HEK293 (cell line): ENCODE measurements around the gene CYP2D6.
"Not testable (repeated sequence)": the region's sequence is repeated elsewhere in the genome, so short reads cannot be mapped to it uniquely, and the experiment has no call there.

Source experiments
- CTCF ChIA-PET: fragments of 350-600 bp; formaldehyde crosslinking; extraction: SDS; loops from one replicate; lab custom pipeline; 2021; ENCODE audit warnings: antibody characterized with exemption; lab: Yijun Ruan, JAX
- POLR2A ChIA-PET: fragments of 300-600 bp; formaldehyde crosslinking; extraction: SDS; loops from one replicate; lab custom pipeline; 2020; ENCODE audit warnings: antibody characterized with exemption, inconsistent platforms; lab: Yijun Ruan, JAX
- H3K27ac ChIP-seq: fragments of 200-500 bp; sonication (Bioruptor generic); 2 replicates; pipeline ENCODE4 v1.5.1; 2014; ENCODE audit warnings: low read depth, low read length, control low read depth, inconsistent platforms; ENCODE audit errors: extremely low read depth
- H3K36me3 ChIP-seq, 2 experiments: fragments of 200-500 bp in 1 of 2; sonication (Bioruptor generic) in 1 of 2; 1 replicate in 1 of 2; 2 replicates in 1 of 2; pipeline ENCODE4 v1.5.1; 2014 to 2017; ENCODE audit warnings: inconsistent platforms in 2 of 2, low read length in 2 of 2; ENCODE audit not compliant: control insufficient read depth in 2 of 2, insufficient read depth in 1 of 2
- H3K4me1 ChIP-seq: fragments of 200-500 bp; sonication (Bioruptor generic); 2 replicates; pipeline ENCODE4 v1.5.1; 2014; ENCODE audit warnings: mild to moderate bottlenecking, low read length, inconsistent platforms; ENCODE audit not compliant: control insufficient read depth, insufficient read depth
- H3K4me3 ChIP-seq: 2 replicates; pipeline ENCODE4 v1.5.1; 2011; ENCODE audit warnings: low read depth, mild to moderate bottlenecking, control low read depth, low read length, moderate library complexity
- H3K9me3 ChIP-seq: fragments of 200-500 bp; sonication (Bioruptor generic); 2 replicates; pipeline ENCODE4 v1.5.1; 2014; ENCODE audit warnings: low read depth, low read length, inconsistent platforms; ENCODE audit not compliant: control insufficient read depth, insufficient read depth
- BCL11B ChIP-seq: fragments of 450-650 bp; formaldehyde crosslinking; IDR thresholded peaks from 2 replicates; pipeline ENCODE4 v1.5.1; 2016; ENCODE audit warnings: low read depth, missing biosample characterization, missing genetic modification characterization
- EGR2 ChIP-seq: fragments of 450-650 bp; formaldehyde crosslinking; IDR thresholded peaks from 2 replicates; pipeline ENCODE4 v1.5.1; 2016; ENCODE audit warnings: low read depth, missing biosample characterization, missing genetic modification characterization
- KLF1 ChIP-seq: fragments of 450-650 bp; formaldehyde crosslinking; IDR thresholded peaks from 2 replicates; pipeline ENCODE4 v1.5.1; 2016; ENCODE audit warnings: missing biosample characterization, missing genetic modification characterization
- KLF9 ChIP-seq: fragments of 450-650 bp; formaldehyde crosslinking; IDR thresholded peaks from 2 replicates; pipeline ENCODE4 v1.5.1; 2016; ENCODE audit warnings: missing biosample characterization, missing genetic modification characterization, low read depth
- SCRT2 ChIP-seq: fragments of 450-650 bp; formaldehyde crosslinking; IDR thresholded peaks from 2 replicates; pipeline ENCODE4 v1.5.1; 2016; ENCODE audit warnings: missing biosample characterization, missing genetic modification characterization
- SP2 ChIP-seq: fragments of 450-650 bp; formaldehyde crosslinking; IDR thresholded peaks from 2 replicates; pipeline ENCODE4 v1.5.1; 2016; ENCODE audit warnings: missing biosample characterization, missing genetic modification characterization
- ZFHX2 ChIP-seq: fragments of 450-650 bp; formaldehyde crosslinking; conservative IDR thresholded peaks from 2 replicates; pipeline ENCODE4 v1.5.1; 2016; ENCODE audit warnings: missing biosample characterization, missing genetic modification characterization
- ZNF302 ChIP-seq: fragments of 450-650 bp; formaldehyde crosslinking; IDR thresholded peaks from 2 replicates; pipeline ENCODE4 v1.5.1; 2016; ENCODE audit warnings: missing biosample characterization, missing genetic modification characterization, low read depth
- ZNF521 ChIP-seq: fragments of 450-650 bp; formaldehyde crosslinking; IDR thresholded peaks from 2 replicates; pipeline ENCODE4 v1.5.1; 2017; ENCODE audit warnings: missing biosample characterization, mild to moderate bottlenecking, missing genetic modification characterization
- ZNF549 ChIP-seq: fragments of 450-650 bp; IDR thresholded peaks from 2 replicates; pipeline ENCODE4 v1.5.1; 2018; ENCODE audit warnings: missing biosample characterization, missing genetic modification characterization, mild to moderate bottlenecking, inconsistent platforms, moderate library complexity
- ZNF558 ChIP-seq: fragments of 450-650 bp; formaldehyde crosslinking; IDR thresholded peaks from 2 replicates; pipeline ENCODE4 v1.5.1; 2016; ENCODE audit warnings: missing biosample characterization, missing genetic modification characterization
- ZNF791 ChIP-seq: fragments of 450-650 bp; formaldehyde crosslinking; IDR thresholded peaks from 2 replicates; pipeline ENCODE4 v1.5.1; 2016; ENCODE audit warnings: missing biosample characterization, missing genetic modification characterization
- ZSCAN30 ChIP-seq: fragments of 450-650 bp; IDR thresholded peaks from 2 replicates; pipeline ENCODE4 v1.5.1; 2018; ENCODE audit warnings: missing biosample characterization, mild to moderate bottlenecking, missing genetic modification characterization, moderate library complexity
- TF ChIP-seq, protein P1 (sequence below): fragments of 450-650 bp; formaldehyde crosslinking; IDR thresholded peaks from 2 replicates; pipeline ENCODE4; 2016; ENCODE audit warnings: missing biosample characterization, missing genetic modification characterization
- TF ChIP-seq, protein P2 (sequence below): fragments of 450-650 bp; formaldehyde crosslinking; IDR thresholded peaks from 2 replicates; pipeline ENCODE4 v1.5.1; 2017; ENCODE audit warnings: missing biosample characterization, mild to moderate bottlenecking, missing genetic modification characterization, moderate library complexity
- TF ChIP-seq, protein P3 (sequence below): fragments of 450-650 bp; formaldehyde crosslinking; IDR thresholded peaks from 2 replicates; pipeline ENCODE4 v1.5.1; 2016; ENCODE audit warnings: missing biosample characterization, missing genetic modification characterization
- TF ChIP-seq, protein P4 (sequence below): fragments of 450-650 bp; formaldehyde crosslinking; IDR thresholded peaks from 2 replicates; pipeline ENCODE4 v1.5.1; 2016; ENCODE audit warnings: missing biosample characterization, missing genetic modification characterization
- TF ChIP-seq, protein P5 (sequence below): fragments of 450-650 bp; formaldehyde crosslinking; IDR thresholded peaks from 2 replicates; pipeline ENCODE4 v1.5.1; 2016; ENCODE audit warnings: missing biosample characterization, missing genetic modification characterization

CYP2D6 gene

DNA sequence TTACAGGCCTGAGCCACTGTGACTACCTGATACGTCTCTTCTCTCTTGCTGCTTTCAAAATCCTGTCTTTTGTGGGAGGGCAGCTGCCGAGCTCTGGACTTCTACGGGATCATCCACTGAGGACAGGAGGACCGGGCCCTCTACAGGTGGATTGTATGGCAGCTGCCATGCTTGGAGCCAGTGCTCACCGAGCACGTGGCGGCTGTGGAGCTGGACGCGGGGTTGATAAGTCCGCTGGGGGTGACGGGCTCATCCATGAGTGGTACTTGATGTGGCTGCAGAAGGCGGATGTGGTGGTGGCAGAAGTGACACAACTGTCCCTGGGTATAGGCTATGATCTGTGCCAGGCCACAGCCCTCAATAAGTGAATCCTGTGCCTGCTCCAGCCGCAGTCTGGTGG lies 1.8 kb upstream of the CYP2D6 start:
- POLR2A ChIA-PET, result interaction anchor here (1.0 kb wide), 1 partner anchor 42 kb away, joined by 5 read pairs; the partner anchor contains the start of gene NDUFA6
- H3K27ac ChIP-seq, result no peak overlapping the region
- no peaks in the 10 kb centered on the region for H3K36me3 ChIP-seq
- TF ChIP-seq ZSCAN30 (tag by site-specific recombination) (no peak), SCRT2 (tag by site-specific recombination) (0 out of 2 replicates have a peak, but pooled peaks have one; percentile 22)
- H3K9me3 ChIP-seq, result no peaks in the 10 kb centered on the region
- no peak overlapping the region for H3K4me3 ChIP-seq
- H3K4me1 ChIP-seq, result no peaks in the 10 kb centered on the region
- CTCF ChIA-PET, result interaction anchor here (0.5 to 0.6 kb wide), 3 partner anchors 42 to 164 kb away, joined by 3 read pairs; no protein-coding TSS in a partner anchor

DNA sequence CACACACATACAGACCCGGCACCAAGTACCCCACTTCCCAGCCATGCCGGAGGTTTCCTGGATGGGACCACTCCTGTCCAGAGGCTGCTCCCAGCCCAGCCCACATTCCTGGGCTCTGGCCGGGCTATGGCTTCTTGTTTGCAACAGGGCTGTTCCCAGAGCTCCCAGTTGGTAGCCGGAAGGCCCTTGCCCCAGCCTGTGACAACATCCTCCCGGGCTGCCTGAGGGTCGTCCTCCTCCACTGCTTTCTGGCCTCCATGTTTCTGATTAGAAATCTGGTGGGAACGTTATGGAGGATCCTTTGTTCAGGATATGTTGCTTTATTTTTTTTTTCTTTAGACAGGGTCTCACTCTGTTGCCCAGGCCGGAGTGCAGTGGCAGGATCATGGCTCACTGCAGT lies 952 bp upstream of the CYP2D6 start:
- no peaks in the 10 kb centered on the region for H3K9me3 ChIP-seq
- no peak overlapping the region for H3K27ac ChIP-seq
- ChIA-PET POLR2A (no interaction called here), CTCF (interaction anchor here (0.5 to 0.7 kb wide), 3 partner anchors 42 to 434 kb away, joined by 3 to 5 read pairs (median 3); no protein-coding TSS in a partner anchor)
- H3K36me3 ChIP-seq, result no peaks in the 10 kb centered on the region
- no peak for TF ChIP-seq ZNF302 (tag by site-specific recombination)
- no peak for TF ChIP-seq ZNF549 (tag by site-specific recombination)
- TF ChIP-seq ZNF558 (tag by site-specific recombination), result no peak
- TF ChIP-seq ZNF791 (tag by site-specific recombination), result peak; percentile 93
- TF ChIP-seq, protein P1, sequence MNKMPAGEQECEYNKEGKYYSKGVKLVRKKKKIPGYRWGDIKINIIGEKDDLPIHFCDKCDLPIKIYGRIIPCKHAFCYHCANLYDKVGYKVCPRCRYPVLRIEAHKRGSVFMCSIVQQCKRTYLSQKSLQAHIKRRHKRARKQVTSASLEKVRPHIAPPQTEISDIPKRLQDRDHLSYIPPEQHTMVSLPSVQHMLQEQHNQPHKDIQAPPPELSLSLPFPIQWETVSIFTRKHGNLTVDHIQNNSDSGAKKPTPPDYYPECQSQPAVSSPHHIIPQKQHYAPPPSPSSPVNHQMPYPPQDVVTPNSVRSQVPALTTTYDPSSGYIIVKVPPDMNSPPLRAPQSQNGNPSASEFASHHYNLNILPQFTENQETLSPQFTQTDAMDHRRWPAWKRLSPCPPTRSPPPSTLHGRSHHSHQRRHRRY (tag by site-specific recombination), result no peak
- TF ChIP-seq, protein P2, sequence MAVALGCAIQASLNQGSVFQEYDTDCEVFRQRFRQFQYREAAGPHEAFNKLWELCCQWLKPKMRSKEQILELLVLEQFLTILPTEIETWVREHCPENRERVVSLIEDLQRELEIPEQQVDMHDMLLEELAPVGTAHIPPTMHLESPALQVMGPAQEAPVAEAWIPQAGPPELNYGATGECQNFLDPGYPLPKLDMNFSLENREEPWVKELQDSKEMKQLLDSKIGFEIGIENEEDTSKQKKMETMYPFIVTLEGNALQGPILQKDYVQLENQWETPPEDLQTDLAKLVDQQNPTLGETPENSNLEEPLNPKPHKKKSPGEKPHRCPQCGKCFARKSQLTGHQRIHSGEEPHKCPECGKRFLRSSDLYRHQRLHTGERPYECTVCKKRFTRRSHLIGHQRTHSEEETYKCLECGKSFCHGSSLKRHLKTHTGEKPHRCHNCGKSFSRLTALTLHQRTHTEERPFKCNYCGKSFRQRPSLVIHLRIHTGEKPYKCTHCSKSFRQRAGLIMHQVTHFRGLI (tag by site-specific recombination), result no peak
- TF ChIP-seq ZNF521 (tag by site-specific recombination), result no peak
- H3K4me3 ChIP-seq, result no peak overlapping the region
- H3K4me1 ChIP-seq, result no peaks in the 10 kb centered on the region

DNA sequence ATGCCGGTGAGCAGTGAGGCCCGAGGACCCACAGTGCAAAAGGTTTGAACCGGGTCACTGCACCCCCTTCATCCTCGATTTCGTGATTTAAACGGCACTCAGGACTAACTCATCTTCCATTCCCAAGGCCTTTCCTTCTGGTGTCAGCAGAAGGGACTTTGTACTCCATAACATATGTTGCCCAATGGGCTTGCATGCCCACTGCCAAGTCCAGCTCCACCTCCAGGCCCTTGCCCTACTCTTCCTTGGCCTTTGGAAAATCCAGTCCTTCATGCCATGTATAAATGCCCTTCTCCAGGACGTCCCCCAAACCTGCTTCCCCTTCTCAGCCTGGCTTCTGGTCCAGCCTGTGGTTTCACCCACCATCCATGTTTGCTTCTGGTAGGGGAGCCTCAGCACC lies 428 bp downstream of the CYP2D6 start:
- H3K36me3 ChIP-seq, H3K4me1 ChIP-seq, H3K27ac ChIP-seq, CTCF ChIA-PET, H3K9me3 ChIP-seq, H3K4me3 ChIP-seq, POLR2A ChIA-PET: not testable (repeated sequence)

DNA sequence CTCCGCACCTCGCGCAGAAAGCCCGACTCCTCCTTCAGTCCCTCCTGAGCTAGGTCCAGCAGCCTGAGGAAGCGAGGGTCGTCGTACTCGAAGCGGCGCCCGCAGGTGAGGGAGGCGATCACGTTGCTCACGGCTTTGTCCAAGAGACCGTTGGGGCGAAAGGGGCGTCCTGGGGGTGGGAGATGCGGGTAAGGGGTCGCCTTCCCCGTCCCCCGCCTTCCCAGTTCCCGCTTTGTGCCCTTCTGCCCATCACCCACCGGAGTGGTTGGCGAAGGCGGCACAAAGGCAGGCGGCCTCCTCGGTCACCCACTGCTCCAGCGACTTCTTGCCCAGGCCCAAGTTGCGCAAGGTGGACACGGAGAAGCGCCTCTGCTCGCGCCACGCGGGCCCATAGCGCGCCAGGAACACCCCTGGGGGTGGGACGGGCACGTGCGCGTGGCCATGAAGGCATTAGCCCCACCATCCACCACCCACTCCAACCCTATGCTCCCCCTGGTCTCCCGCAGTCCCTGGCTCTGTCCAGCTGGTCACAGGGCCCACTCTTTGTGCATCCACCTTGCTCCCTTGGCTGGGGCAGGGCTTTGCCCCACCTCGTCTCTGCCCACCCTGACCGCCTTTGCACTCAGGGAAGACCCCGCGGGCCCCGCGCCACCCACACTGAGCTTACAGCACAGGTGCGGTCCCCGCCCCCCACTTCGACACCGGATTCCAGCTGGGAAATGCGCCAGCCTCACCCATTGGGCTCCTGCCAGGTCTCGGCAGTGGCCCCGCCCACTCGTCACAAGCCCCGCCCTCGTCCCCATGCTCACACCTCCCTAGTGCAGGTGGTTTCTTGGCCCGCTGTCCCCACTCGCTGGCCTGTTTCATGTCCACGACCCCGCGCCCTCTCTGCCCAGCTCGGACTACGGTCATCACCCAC lies 1.6 kb downstream of the CYP2D6 start:
- POLR2A ChIA-PET, CTCF ChIA-PET: not testable (repeated sequence)
- TF ChIP-seq, protein P3, sequence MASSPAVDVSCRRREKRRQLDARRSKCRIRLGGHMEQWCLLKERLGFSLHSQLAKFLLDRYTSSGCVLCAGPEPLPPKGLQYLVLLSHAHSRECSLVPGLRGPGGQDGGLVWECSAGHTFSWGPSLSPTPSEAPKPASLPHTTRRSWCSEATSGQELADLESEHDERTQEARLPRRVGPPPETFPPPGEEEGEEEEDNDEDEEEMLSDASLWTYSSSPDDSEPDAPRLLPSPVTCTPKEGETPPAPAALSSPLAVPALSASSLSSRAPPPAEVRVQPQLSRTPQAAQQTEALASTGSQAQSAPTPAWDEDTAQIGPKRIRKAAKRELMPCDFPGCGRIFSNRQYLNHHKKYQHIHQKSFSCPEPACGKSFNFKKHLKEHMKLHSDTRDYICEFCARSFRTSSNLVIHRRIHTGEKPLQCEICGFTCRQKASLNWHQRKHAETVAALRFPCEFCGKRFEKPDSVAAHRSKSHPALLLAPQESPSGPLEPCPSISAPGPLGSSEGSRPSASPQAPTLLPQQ (tag by site-specific recombination), result peak; percentile 43; the same call in 1 of the 2 replicates
- TF ChIP-seq BCL11B (tag by site-specific recombination), result peak; percentile 51; the same call in 1 of the 2 replicates
- peak; percentile 76 for TF ChIP-seq KLF9 (tag by site-specific recombination)
- TF ChIP-seq, protein P4, sequence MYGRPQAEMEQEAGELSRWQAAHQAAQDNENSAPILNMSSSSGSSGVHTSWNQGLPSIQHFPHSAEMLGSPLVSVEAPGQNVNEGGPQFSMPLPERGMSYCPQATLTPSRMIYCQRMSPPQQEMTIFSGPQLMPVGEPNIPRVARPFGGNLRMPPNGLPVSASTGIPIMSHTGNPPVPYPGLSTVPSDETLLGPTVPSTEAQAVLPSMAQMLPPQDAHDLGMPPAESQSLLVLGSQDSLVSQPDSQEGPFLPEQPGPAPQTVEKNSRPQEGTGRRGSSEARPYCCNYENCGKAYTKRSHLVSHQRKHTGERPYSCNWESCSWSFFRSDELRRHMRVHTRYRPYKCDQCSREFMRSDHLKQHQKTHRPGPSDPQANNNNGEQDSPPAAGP (tag by site-specific recombination), result peak; percentile 41; the same call in 1 of the 2 replicates
- peak; percentile 88 for TF ChIP-seq KLF1 (tag by site-specific recombination)
- peak; percentile 83 for TF ChIP-seq EGR2 (tag by site-specific recombination)
- 0 out of 2 replicates have a peak, but pooled peaks have one; percentile 13 for TF ChIP-seq SP2 (tag by site-specific recombination)
- TF ChIP-seq, protein P5, sequence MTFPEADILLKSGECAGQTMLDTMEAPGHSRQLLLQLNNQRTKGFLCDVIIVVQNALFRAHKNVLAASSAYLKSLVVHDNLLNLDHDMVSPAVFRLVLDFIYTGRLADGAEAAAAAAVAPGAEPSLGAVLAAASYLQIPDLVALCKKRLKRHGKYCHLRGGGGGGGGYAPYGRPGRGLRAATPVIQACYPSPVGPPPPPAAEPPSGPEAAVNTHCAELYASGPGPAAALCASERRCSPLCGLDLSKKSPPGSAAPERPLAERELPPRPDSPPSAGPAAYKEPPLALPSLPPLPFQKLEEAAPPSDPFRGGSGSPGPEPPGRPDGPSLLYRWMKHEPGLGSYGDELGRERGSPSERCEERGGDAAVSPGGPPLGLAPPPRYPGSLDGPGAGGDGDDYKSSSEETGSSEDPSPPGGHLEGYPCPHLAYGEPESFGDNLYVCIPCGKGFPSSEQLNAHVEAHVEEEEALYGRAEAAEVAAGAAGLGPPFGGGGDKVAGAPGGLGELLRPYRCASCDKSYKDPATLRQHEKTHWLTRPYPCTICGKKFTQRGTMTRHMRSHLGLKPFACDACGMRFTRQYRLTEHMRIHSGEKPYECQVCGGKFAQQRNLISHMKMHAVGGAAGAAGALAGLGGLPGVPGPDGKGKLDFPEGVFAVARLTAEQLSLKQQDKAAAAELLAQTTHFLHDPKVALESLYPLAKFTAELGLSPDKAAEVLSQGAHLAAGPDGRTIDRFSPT (tag by site-specific recombination), result 0 out of 2 replicates have a peak, but pooled peaks have one; percentile 74
- peak; percentile 72 for TF ChIP-seq ZFHX2 (tag by site-specific recombination)

More for the DNA sequence above, 1.6 kb downstream of the CYP2D6 start:
- H3K27ac ChIP-seq, H3K36me3 ChIP-seq, H3K9me3 ChIP-seq, H3K4me3 ChIP-seq, H3K4me1 ChIP-seq: not testable (repeated sequence)
